Measurements from ENCODE around the gene C6orf120. TPM values are rescaled to one million over a fixed set of nuclear protein-coding genes. Genes with fewer than 3 reads are reported as not detected.

Gene C6orf120
- total and polyA plus RNA-seq, 2 donors (not counting 3 experiments of a cell fraction or from before 2014, with no cell fraction given): 13.8 to 30.1 TPM

DNA sequence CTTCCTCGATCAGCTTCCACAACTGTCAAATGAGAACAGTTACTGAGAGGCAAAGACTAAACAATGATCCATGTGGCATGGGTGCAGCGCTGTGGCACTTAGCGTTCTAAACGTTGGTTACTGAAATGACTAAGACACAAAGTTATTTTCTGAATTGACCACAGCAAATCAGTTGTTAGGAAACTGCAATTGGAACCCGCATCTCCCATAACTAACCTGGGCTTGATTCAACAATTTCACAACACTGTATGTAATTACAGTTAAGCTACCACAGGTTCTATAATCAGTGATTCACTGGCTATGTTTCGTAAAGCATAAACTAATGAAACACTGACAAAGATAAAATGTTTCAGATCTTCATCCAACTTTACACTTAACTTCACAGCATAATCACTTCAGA is 12.6 kb upstream of the C6orf120 start:
- Histone ChIP-seq H3K9me1 (replicated peaks; ENCODE audit: control insufficient read depth, extremely low read depth, insufficient read depth, low read length) (no peaks in the 10 kb centered on the region), H4K20me1 (replicated peaks; ENCODE audit: control insufficient read depth, extremely low read depth, insufficient read depth, low read length) (no peaks in the 10 kb centered on the region), H3K4me3 (replicated peaks in 1 of 3; ENCODE audit: insufficient read depth in 1 of 3, low read depth in 1 of 3, low read length in 3 of 3) (no peak overlapping the region), H3K4me1 (ENCODE audit: control insufficient read depth, extremely low read depth, insufficient read depth, low read length) (no peaks in the 10 kb centered on the region), H3K27ac (ENCODE audit: insufficient read depth, low read depth, low read length) (no peak overlapping the region), H3K9me3 (replicated peaks; ENCODE audit: control insufficient read depth, insufficient read depth, low read length) (no peaks in the 10 kb centered on the region), H3K36me3 (ENCODE audit: control insufficient read depth in 2 of 2, extremely low read depth in 1 of 2, insufficient read depth in 2 of 2, low read length in 2 of 2) (peaks cover 0 to 2% of the 10 kb centered on the region in 2 experiments), H3K9ac (replicated peaks; ENCODE audit: extremely low read depth, insufficient read depth, low read length) (no peak overlapping the region), H3K4me2 (ENCODE audit: insufficient read depth, low read length) (no peak overlapping the region), H3K79me2 (ENCODE audit: control insufficient read depth, insufficient read depth, low read length) (peaks cover 6% of the 10 kb centered on the region), H3K27me3 (ENCODE audit: control insufficient read depth in 2 of 2, insufficient read depth in 2 of 2, low read length in 2 of 2) (no peaks in the 10 kb centered on the region), H2AFZ (ENCODE audit: low read depth, low read length) (no peak overlapping the region)
- ChIA-PET POLR2A (no interaction called here), CTCF (no interaction called here)
- TF ChIP-seq, protein P1, sequence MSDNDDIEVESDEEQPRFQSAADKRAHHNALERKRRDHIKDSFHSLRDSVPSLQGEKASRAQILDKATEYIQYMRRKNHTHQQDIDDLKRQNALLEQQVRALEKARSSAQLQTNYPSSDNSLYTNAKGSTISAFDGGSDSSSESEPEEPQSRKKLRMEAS (IDR thresholded peaks at IDR 0.05; ENCODE audit: insufficient read depth, insufficient read length): no peak
- TF ChIP-seq JUN (IDR thresholded peaks at IDR 0.05; ENCODE audit: borderline replicate concordance, insufficient read depth, insufficient read length, low read depth): no peak
- no peak for TF ChIP-seq GATA2 (IDR thresholded peaks at IDR 0.05; ENCODE audit: insufficient read depth, insufficient read length, low read depth, low read length)
- TF ChIP-seq FOS (IDR thresholded peaks at IDR 0.05; ENCODE audit: borderline replicate concordance, insufficient read depth, low read length): no peak
- TF ChIP-seq POLR2A (IDR thresholded peaks at IDR 0.05; ENCODE audit: low read depth, low read length): no peak
- TF ChIP-seq, protein P2, sequence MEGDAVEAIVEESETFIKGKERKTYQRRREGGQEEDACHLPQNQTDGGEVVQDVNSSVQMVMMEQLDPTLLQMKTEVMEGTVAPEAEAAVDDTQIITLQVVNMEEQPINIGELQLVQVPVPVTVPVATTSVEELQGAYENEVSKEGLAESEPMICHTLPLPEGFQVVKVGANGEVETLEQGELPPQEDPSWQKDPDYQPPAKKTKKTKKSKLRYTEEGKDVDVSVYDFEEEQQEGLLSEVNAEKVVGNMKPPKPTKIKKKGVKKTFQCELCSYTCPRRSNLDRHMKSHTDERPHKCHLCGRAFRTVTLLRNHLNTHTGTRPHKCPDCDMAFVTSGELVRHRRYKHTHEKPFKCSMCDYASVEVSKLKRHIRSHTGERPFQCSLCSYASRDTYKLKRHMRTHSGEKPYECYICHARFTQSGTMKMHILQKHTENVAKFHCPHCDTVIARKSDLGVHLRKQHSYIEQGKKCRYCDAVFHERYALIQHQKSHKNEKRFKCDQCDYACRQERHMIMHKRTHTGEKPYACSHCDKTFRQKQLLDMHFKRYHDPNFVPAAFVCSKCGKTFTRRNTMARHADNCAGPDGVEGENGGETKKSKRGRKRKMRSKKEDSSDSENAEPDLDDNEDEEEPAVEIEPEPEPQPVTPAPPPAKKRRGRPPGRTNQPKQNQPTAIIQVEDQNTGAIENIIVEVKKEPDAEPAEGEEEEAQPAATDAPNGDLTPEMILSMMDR (IDR thresholded peaks at IDR 0.05; ENCODE audit: extremely low read depth in 1 of 2, insufficient read depth in 1 of 2, low read depth in 1 of 2, low read length in 2 of 2): no peak
- no peak for TF ChIP-seq POLR2AphosphoS5 (IDR thresholded peaks at IDR 0.05; ENCODE audit: insufficient read depth, low read depth, low read length)
- TF ChIP-seq EZH2 (IDR thresholded peaks at IDR 0.05; ENCODE audit: borderline replicate concordance, low read depth, low read length, severe bottlenecking): no peak
- no peak for TF ChIP-seq MYC (IDR thresholded peaks at IDR 0.05; ENCODE audit: low read depth, low read length)
- no TSS peak for BruUV-seq (replicated peaks)
- intact Hi-C loops (cut with micrococcal nuclease) (no loop called here), dilution Hi-C loops (cut with MboI; ENCODE audit: extremely low pct_ligation_motif_present, low sequenced_read_pairs) (no loop called here)
- no peak for FAIRE-seq
- no peak for DNase-seq (ENCODE audit: low read depth, low spot score)
